ENCODE data around the gene CLEC4G. TPM values are rescaled to one million over a fixed set of nuclear protein-coding genes. Genes with fewer than 3 reads are reported as not detected.

The CLEC4G gene
- total and polyA plus RNA-seq, 2 of the 8 experiments (the other 6 are each of a cell fraction or from before 2014, with no cell fraction given), result 0.35 to 2.9 TPM

- Histone ChIP-seq H4K5ac (ENCODE audit: insufficient read length, low read depth, low read length) (no peak overlapping the region), H3K9ac (replicated peaks in 1 of 4; ENCODE audit: extremely low read depth in 1 of 4, low read depth in 3 of 4, low read length in 3 of 4) (no peak overlapping the region), H4K20me1 (replicated peaks in 1 of 2; ENCODE audit: control insufficient read depth in 1 of 2, insufficient read depth in 2 of 2, low read length in 2 of 2) (no peaks in the 10 kb centered on the region), H3K23ac (ENCODE audit: insufficient read length) (no peak overlapping the region), H2BK20ac (ENCODE audit: low read length) (no peak overlapping the region), H3K56ac (replicated peaks; ENCODE audit: insufficient read length, low read depth, low read length) (no peak overlapping the region), H3K4me2 (ENCODE audit: insufficient read depth in 1 of 2, low read depth in 2 of 2, low read length in 2 of 2) (no peak overlapping the region), H2AK5ac (ENCODE audit: low read depth, low read length) (no peak overlapping the region), H2BK120ac (replicated peaks; ENCODE audit: low read depth, low read length) (no peak overlapping the region), H3K27ac (ENCODE audit: low read depth, low read length) (no peak overlapping the region), H3K79me2 (ENCODE audit: control insufficient read depth in 1 of 2, insufficient read depth in 2 of 2, low read length in 2 of 2) (no peaks in the 10 kb centered on the region), H4K91ac (replicated peaks; ENCODE audit: insufficient read length, low read length) (no peak overlapping the region), H3K14ac (ENCODE audit: insufficient read length) (no peak overlapping the region), H3K9me3 (ENCODE audit: insufficient read depth in 2 of 2, low read depth in 1 of 2, low read length in 1 of 2) (no peaks in the 10 kb centered on the region), H3K18ac (ENCODE audit: extremely low read depth, low read length) (no peak overlapping the region), H3K4me3 (ENCODE audit: extremely low read depth in 1 of 4, insufficient read depth in 2 of 4, low read depth in 3 of 4, low read length in 4 of 4) (no peak overlapping the region), H2BK12ac (ENCODE audit: low read depth, low read length) (no peak overlapping the region), H3K23me2 (ENCODE audit: low read depth, low read length) (no peaks in the 10 kb centered on the region), H2BK5ac (ENCODE audit: low read depth, low read length) (no peak overlapping the region), H2BK15ac (ENCODE audit: low read length) (no peak overlapping the region), H4K8ac (ENCODE audit: extremely low read depth, insufficient read depth, low read length) (no peak overlapping the region), H3K36me3 (ENCODE audit: control insufficient read depth in 2 of 4, insufficient read depth in 4 of 4, low read length in 3 of 4) (no peaks in the 10 kb centered on the region), H3K79me1 (ENCODE audit: low read depth, low read length) (no peaks in the 10 kb centered on the region), H3K4me1 (replicated peaks in 1 of 4; ENCODE audit: control insufficient read depth in 3 of 4, insufficient read depth in 4 of 4, low read length in 3 of 4) (0 out of 7 replicates have a peak, but pooled peaks cover 0 to 2% (median 0%) of the 10 kb centered on the region in 4 experiments), H3K27me3 (replicated peaks in 1 of 4; ENCODE audit: control insufficient read depth in 3 of 4, extremely low read depth in 1 of 4, insufficient read depth in 3 of 4, low read length in 3 of 4) (peaks cover 0 to 2% (median 0%) of the 10 kb centered on the region in 4 experiments; a peak in 1 of 7 replicates), H3K4ac (replicated peaks; ENCODE audit: insufficient read length, low read depth, low read length) (no peak overlapping the region), H2AFZ (ENCODE audit: low read length) (no peak overlapping the region)
- POLR2A ChIA-PET (ENCODE audit: partially characterized antibody), result no interaction called here
- 89% methylated on average over 8 of the region's 8 CpGs; no CpG with 5 or more reads in 1 of the 2 experiments for WGBS, 2 experiments (ENCODE audit: extremely low coverage in 1 of 2, insufficient coverage in 1 of 2, insufficient read length in 1 of 2, insufficient replicate concordance in 2 of 2, low coverage in 1 of 2, low lambda C conversion rate in 2 of 2, missing lambda C conversion rate in 1 of 2)
- DNase-seq (ENCODE audit: low read depth in 1 of 2, low spot score in 2 of 2), result no peak
- CTCF ChIA-PET (ENCODE audit: partially characterized antibody), result interaction anchor here (0.6 to 2.5 kb wide), 4 partner anchors 11 to 85 kb away, joined by 3 to 6 read pairs (median 4); no protein-coding TSS in a partner anchor
- no peak for FAIRE-seq
- no peak for TF ChIP-seq SIRT6 (IDR thresholded peaks at IDR 0.05; ENCODE audit: low read length)
- no peak for TF ChIP-seq MAFK (IDR thresholded peaks at IDR 0.05; ENCODE audit: low read depth, low read length)
- TF ChIP-seq SUZ12 (IDR thresholded peaks at IDR 0.05; ENCODE audit: low read length), result no peak
- TF ChIP-seq EGR1 (IDR thresholded peaks at IDR 0.05; ENCODE audit: borderline replicate concordance, low read depth, low read length), result no peak
- no peak for TF ChIP-seq KDM4A (IDR thresholded peaks at IDR 0.05; ENCODE audit: low read depth, low read length, severe bottlenecking)
- no peak for TF ChIP-seq SRF (IDR thresholded peaks at IDR 0.05; ENCODE audit: low read depth, low read length)
- no peak for TF ChIP-seq HDAC6 (IDR thresholded peaks at IDR 0.05; ENCODE audit: low read depth, low read length)
- TF ChIP-seq POLR2AphosphoS5 (IDR thresholded peaks at IDR 0.05; ENCODE audit: low read depth, low read length), result no peak
- TF ChIP-seq CTCF (IDR thresholded peaks at IDR 0.05; ENCODE audit: control extremely low read depth in 1 of 3, insufficient read depth in 1 of 3, low read depth in 1 of 3, low read length in 3 of 3), result no peak
- no peak for TF ChIP-seq SP4 (IDR thresholded peaks at IDR 0.05; ENCODE audit: low read length)
- TF ChIP-seq POU5F1 (IDR thresholded peaks at IDR 0.05; ENCODE audit: low read depth, low read length), result no peak
- TF ChIP-seq TCF12 (IDR thresholded peaks at IDR 0.05; ENCODE audit: low read depth, low read length), result no peak
- TF ChIP-seq SP1 (IDR thresholded peaks at IDR 0.05; ENCODE audit: low read depth, low read length), result no peak
- TF ChIP-seq SIX5 (IDR thresholded peaks at IDR 0.05; ENCODE audit: low read depth, low read length), result no peak
Observed at GRCh38 chr19:7771072-7771471, 39.2 kb upstream of the CLEC4G start.

Data from H1 (cell line).